ENCODE measurements around the gene SKAP1. TPM values are rescaled to one million over a fixed set of nuclear protein-coding genes. Genes with fewer than 3 reads are reported as not detected.
"Not testable (repeated sequence)": the region's sequence is repeated elsewhere in the genome, so short reads cannot be mapped to it uniquely, and the experiment has no call there.

The SKAP1 gene
- total RNA-seq, 2 donors from 2014 or later, result 136 to 138 TPM

DNA sequence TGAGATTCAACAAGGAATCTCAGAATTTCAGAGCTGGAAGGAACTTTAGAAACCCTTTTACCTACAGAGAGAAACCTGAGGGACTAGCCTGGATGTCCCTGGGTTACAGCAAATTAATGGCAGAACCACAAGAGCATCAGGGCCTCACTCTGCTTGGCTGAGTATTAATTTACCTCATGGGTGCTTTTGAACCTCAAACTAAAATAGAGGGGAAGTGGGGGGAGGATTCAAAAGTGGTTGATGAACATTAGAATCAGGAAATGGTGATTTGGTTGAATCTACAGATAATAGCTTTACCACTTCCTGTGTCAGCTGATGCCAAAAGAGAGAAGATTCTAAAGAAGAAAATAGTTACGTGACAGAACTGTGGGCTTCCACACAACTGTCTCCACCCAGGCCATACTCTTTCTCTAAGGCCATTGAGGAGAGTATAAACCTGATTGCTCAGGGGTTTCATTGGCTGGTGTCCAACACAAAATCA, 11.3 kb upstream of the SKAP1 start:
- Mint-ChIP-seq H3K4me1 (peaks cover 81% of the 10 kb centered on the region), H3K4me3 (peak overlapping the region; percentile 84), H3K27me3 (no peaks in the 10 kb centered on the region), H3K27ac (peak overlapping the region; percentile 97), H3K36me3 (ENCODE audit: low read depth) (no peaks in the 10 kb centered on the region)
- ATAC-seq (peak; percentile 75), DNase-seq (peak in 2 of 3 donors; percentile 26 to 36)
- H3K9me3 ChIP-seq (ENCODE audit: control insufficient read depth, low read length, poor library complexity, severe bottlenecking), result no peaks in the 10 kb centered on the region

DNA sequence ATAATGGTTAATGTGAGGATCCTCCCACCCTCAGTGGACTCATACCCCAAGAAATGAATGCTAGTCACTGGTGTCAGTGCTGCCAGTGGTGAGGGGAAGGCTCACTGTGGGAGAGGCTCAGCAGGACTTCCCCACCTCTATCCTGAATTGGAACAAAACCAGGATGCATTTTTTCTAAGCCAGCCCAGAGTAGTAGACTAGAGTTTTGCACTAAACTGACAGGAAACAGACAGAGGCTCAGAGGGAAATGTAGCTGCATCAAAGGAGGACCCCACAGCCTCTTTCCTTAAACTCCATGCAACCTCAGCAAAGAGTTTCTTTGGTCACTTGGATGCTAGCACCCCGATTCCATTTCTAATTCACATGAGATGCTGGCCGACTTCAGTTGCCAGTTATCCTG, 10.7 kb upstream of the SKAP1 start:
- Mint-ChIP-seq H3K4me1 (peaks cover 76% of the 10 kb centered on the region), H3K27me3 (no peaks in the 10 kb centered on the region), H3K36me3 (ENCODE audit: low read depth) (no peaks in the 10 kb centered on the region), H3K27ac (peak overlapping the region; percentile 97), H3K4me3 (peak overlapping the region; percentile 84)
- no peak for ATAC-seq
- H3K9me3 ChIP-seq (ENCODE audit: control insufficient read depth, low read length, poor library complexity, severe bottlenecking), result no peaks in the 10 kb centered on the region
- DNase-seq, result no peak

DNA sequence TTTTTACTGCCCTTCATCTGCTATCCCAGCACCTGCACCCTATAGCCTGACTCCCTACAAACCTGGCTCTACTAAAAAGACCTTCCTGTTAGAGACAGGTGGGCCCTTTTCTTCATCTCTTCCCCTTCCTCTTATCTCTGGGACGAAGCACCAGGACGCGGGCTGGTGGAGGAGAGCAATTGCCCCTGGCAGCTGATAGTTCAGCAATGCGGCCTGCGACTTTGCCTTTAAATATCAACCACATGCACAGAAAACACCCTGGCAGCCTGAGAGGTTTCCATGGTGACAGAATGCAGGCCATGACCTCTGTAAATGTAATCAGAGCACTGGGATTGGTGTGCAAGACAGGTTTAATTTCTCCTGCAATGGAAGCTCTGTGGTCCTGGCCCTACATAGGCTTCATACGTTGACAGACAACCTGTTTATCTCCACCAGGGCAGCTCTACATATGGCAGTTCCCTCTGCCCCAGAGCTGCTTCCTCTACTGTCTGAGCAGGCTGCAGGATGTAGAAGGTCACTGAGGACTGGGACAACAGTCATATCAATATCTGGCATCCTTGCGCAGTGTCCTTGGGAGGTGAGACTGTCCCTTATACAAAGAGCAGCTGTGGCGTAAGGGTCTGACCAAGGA, 10.0 kb upstream of the SKAP1 start:
- Mint-ChIP-seq H3K4me1 (peaks cover 75% of the 10 kb centered on the region), H3K27ac (peak overlapping the region; percentile 97), H3K36me3 (ENCODE audit: low read depth) (no peaks in the 10 kb centered on the region), H3K27me3 (no peaks in the 10 kb centered on the region), H3K4me3 (peak overlapping the region; percentile 84)
- no peaks in the 10 kb centered on the region for H3K9me3 ChIP-seq (ENCODE audit: control insufficient read depth, low read length, poor library complexity, severe bottlenecking)
- DNase-seq, result peak; percentile 26 to 62 (median 59)
- ATAC-seq, result peak; percentile 76

GRCh38 chr17:48439110-48439850, 9.3 kb upstream of the SKAP1 start:
- Mint-ChIP-seq H3K4me1 (peaks cover 74% of the 10 kb centered on the region), H3K36me3 (ENCODE audit: low read depth) (no peaks in the 10 kb centered on the region), H3K4me3 (peak overlapping the region; percentile 84), H3K27ac (peak overlapping the region; percentile 97), H3K27me3 (no peaks in the 10 kb centered on the region)
- DNase-seq, result no peak
- H3K9me3 ChIP-seq (ENCODE audit: control insufficient read depth, low read length, poor library complexity, severe bottlenecking), result no peaks in the 10 kb centered on the region
- ATAC-seq, result peak; percentile 32

GRCh38 chr17:48438516-48439061, 8.6 kb upstream of the SKAP1 start:
- Mint-ChIP-seq H3K27ac (peak overlapping the region; percentile 97), H3K27me3 (no peaks in the 10 kb centered on the region), H3K4me1 (peaks cover 71% of the 10 kb centered on the region), H3K4me3 (peak overlapping the region; percentile 84), H3K36me3 (ENCODE audit: low read depth) (no peaks in the 10 kb centered on the region)
- ATAC-seq (no peak), DNase-seq (no peak)
- H3K9me3 ChIP-seq (ENCODE audit: control insufficient read depth, low read length, poor library complexity, severe bottlenecking), result no peaks in the 10 kb centered on the region

GRCh38 chr17:48433896-48434295, 3.9 kb upstream of the SKAP1 start:
- H3K4me3 Mint-ChIP-seq, result no peak overlapping the region
- DNase-seq, result no peak
- peaks cover 7% of the 10 kb centered on the region for H3K36me3 Mint-ChIP-seq (ENCODE audit: low read depth)
- peaks cover 59% of the 10 kb centered on the region for H3K4me1 Mint-ChIP-seq
- H3K27ac Mint-ChIP-seq, result peak overlapping the region; percentile 59
- no peaks in the 10 kb centered on the region for H3K9me3 ChIP-seq (ENCODE audit: control insufficient read depth, low read length, poor library complexity, severe bottlenecking)
- no peaks in the 10 kb centered on the region for H3K27me3 Mint-ChIP-seq
- ATAC-seq, result no peak

DNA sequence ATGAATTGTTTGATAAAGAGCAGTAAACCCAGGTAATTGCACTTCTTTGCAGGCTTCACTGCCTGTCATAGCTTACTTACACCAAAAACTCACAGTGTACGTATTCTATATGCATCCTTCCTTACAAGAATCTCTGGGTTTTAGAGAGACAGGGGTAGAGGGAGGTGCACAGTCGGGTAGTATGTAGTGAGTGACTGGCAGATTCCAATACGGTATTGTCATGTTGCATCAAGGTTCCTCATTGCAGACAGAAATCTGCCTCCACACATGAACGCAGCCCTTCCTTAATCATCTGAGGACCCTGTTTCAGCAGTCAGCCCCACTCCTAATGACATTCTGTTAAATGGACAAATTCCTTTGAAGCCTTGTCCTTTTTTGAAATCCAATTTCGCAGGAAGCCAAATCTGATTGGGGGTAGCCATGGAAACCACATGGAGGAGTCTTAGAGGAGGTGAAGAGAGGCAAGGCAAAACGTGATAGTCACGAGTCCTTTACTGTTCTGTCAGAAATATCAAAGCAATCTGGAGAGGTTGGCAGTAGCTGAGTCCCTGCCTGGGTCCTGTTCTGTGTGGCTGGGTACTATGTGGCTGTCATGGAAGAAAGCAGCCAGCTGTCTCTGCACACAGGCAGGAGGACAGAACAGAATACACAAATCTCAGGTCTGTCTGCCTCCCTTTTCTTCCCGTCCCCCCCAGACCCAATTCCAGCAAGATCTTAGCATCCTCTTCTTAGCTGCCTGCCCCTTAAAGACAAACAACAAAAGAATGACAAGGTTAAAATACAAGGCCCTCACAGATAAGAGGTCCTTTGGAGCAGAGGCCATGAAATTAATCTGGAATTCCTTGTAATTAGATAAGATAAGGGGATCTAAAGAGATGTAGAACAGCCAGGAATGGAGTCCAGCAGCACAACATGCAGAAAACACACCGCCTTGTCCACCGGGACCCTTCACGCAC, 3.1 kb upstream of the SKAP1 start:
- Mint-ChIP-seq H3K36me3 (ENCODE audit: low read depth) (peaks cover 7% of the 10 kb centered on the region), H3K27me3 (no peaks in the 10 kb centered on the region), H3K27ac (no peak overlapping the region), H3K4me3 (no peak overlapping the region), H3K4me1 (peaks cover 56% of the 10 kb centered on the region)
- no peak for DNase-seq
- ATAC-seq, result no peak
- H3K9me3 ChIP-seq (ENCODE audit: control insufficient read depth, low read length, poor library complexity, severe bottlenecking), result no peaks in the 10 kb centered on the region

- Mint-ChIP-seq H3K27me3 (no peaks in the 10 kb centered on the region), H3K36me3 (ENCODE audit: low read depth) (peaks cover 7% of the 10 kb centered on the region), H3K4me1 (peaks cover 57% of the 10 kb centered on the region), H3K4me3 (peak overlapping the region; percentile 99), H3K27ac (peak overlapping the region; percentile 100)
- DNase-seq (peak in 1 of 3 donors; percentile 13), ATAC-seq (peak; percentile 51)
- H3K9me3 ChIP-seq (ENCODE audit: control insufficient read depth, low read length, poor library complexity, severe bottlenecking), result no peaks in the 10 kb centered on the region
Measured at GRCh38 chr17:48429156-48429555, 858 bp downstream of the SKAP1 start.

GRCh38 chr17:48427598-48427997, 2.4 kb downstream of the SKAP1 start:
- peak overlapping the region; percentile 100 for H3K27ac Mint-ChIP-seq
- DNase-seq, result peak; percentile 28 to 41 (median 32)
- H3K4me1 Mint-ChIP-seq, result peaks cover 55% of the 10 kb centered on the region
- ATAC-seq, result peak; percentile 72
- peaks cover 7% of the 10 kb centered on the region for H3K36me3 Mint-ChIP-seq (ENCODE audit: low read depth)
- H3K27me3 Mint-ChIP-seq, result no peaks in the 10 kb centered on the region
- H3K9me3 ChIP-seq (ENCODE audit: control insufficient read depth, low read length, poor library complexity, severe bottlenecking), result no peaks in the 10 kb centered on the region
- H3K4me3 Mint-ChIP-seq, result peak overlapping the region; percentile 99

GRCh38 chr17:48426761-48427500, 3.1 kb downstream of the SKAP1 start:
- peaks cover 55% of the 10 kb centered on the region for H3K4me1 Mint-ChIP-seq
- peak overlapping the region; percentile 100 for H3K27ac Mint-ChIP-seq
- ATAC-seq (no peak), DNase-seq (no peak)
- H3K4me3 Mint-ChIP-seq, result peak overlapping the region; percentile 99
- H3K27me3 Mint-ChIP-seq, result no peaks in the 10 kb centered on the region
- peaks cover 7% of the 10 kb centered on the region for H3K36me3 Mint-ChIP-seq (ENCODE audit: low read depth)
- H3K9me3 ChIP-seq (ENCODE audit: control insufficient read depth, low read length, poor library complexity, severe bottlenecking), result no peaks in the 10 kb centered on the region

DNA sequence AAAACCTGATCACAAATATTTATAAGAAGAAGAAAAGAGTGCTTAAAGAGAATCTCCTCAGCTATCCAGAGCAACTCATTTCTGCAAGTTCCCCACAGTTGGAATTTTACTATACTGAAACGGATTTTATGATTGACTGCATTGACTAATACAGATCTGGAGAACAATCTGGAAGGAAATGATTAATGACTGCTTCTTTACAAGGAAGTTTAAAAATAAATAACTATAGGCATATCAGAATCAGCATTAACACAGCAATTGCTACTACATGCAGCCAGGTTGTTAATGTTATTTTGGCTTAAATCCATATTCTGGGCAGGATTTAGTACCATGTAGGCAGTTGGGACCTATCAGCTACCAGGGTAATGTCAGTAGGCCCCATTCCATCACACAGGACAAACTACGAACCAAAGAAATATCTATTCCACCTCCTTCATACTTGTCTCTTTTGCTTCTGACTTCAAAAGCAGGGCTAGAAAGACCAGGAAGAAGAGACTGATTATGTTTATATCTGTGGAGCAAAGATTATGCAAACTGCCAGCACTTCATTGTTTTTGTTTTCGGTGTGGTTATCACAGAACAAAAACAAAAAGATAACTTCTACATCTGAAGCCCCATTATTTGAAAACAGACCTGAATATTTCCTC, 3.9 kb downstream of the SKAP1 start:
- Mint-ChIP-seq H3K27me3 (no peaks in the 10 kb centered on the region), H3K27ac (peak overlapping the region; percentile 100), H3K4me1 (peaks cover 61% of the 10 kb centered on the region), H3K36me3 (ENCODE audit: low read depth) (peaks cover 7% of the 10 kb centered on the region), H3K4me3 (peak overlapping the region; percentile 99)
- DNase-seq (no peak), ATAC-seq (no peak)
- no peaks in the 10 kb centered on the region for H3K9me3 ChIP-seq (ENCODE audit: control insufficient read depth, low read length, poor library complexity, severe bottlenecking)

- H3K4me3 Mint-ChIP-seq; ATAC-seq; H3K9me3 ChIP-seq (ENCODE audit: control insufficient read depth, low read length, poor library complexity, severe bottlenecking); H3K36me3 Mint-ChIP-seq (ENCODE audit: low read depth); DNase-seq; H3K27me3 Mint-ChIP-seq: not testable (repeated sequence)
- Mint-ChIP-seq H3K27ac (peak overlapping the region; percentile 80), H3K4me1 (peaks cover 54% of the 10 kb centered on the region)
Measured at GRCh38 chr17:48422060-48422459, 8.0 kb downstream of the SKAP1 start.

Measured in T-helper 17 cell (primary cell).